ENCODE data around the gene ARVCF.

ARVCF gene

GRCh38 chr22:20039683-20040325 lies 23.2 kb upstream of the ARVCF start:
- TF ChIP-seq GLIS2 (tag by site-specific recombination; IDR thresholded peaks at IDR 0.05) (peak; percentile 55), GLI4 (tag by site-specific recombination; IDR thresholded peaks at IDR 0.05) (no peak), ZFP69B (tag by site-specific recombination; IDR thresholded peaks at IDR 0.05) (no peak), ZNF624 (tag by site-specific recombination; IDR thresholded peaks at IDR 0.05) (no peak), ZNF48 (tag by site-specific recombination; IDR thresholded peaks at IDR 0.05) (no peak), ZNF610 (tag by site-specific recombination; IDR thresholded peaks at IDR 0.05; ENCODE audit: borderline replicate concordance) (no peak), ZNF623 (tag by site-specific recombination; IDR thresholded peaks at IDR 0.05) (no peak), HOXA7 (CRISPR knock-in tag; IDR thresholded peaks at IDR 0.05; ENCODE audit: borderline replicate concordance) (no peak), ZNF791 (tag by site-specific recombination; IDR thresholded peaks at IDR 0.05) (no peak), ZSCAN18 (tag by site-specific recombination; IDR thresholded peaks at IDR 0.05) (no peak), ZNF350 (tag by site-specific recombination; IDR thresholded peaks at IDR 0.05) (no peak), GLIS1 (tag by site-specific recombination; IDR thresholded peaks at IDR 0.05) (peak; percentile 98), ZSCAN30 (tag by site-specific recombination; IDR thresholded peaks at IDR 0.05) (no peak), ZBTB11 (tag by site-specific recombination; conservative IDR thresholded peaks at IDR 0.05; ENCODE audit: low read depth) (no peak), PRDM4 (tag by site-specific recombination; IDR thresholded peaks at IDR 0.05) (no peak), HOXC10 (CRISPR knock-in tag; IDR thresholded peaks at IDR 0.05) (no peak)
- Histone ChIP-seq H3K9me3 (ENCODE audit: control insufficient read depth, insufficient read depth, low read depth, low read length) (no peaks in the 10 kb centered on the region), H3K36me3 (ENCODE audit: control insufficient read depth in 2 of 2, insufficient read depth in 1 of 2, low read length in 2 of 2) (peaks cover 0 to 38% of the 10 kb centered on the region in 2 experiments; a peak in 1 of 3 replicates), H3K27ac (ENCODE audit: extremely low read depth, low read depth, low read length) (no peak overlapping the region), H3K4me3 (ENCODE audit: low read depth, low read length) (no peak overlapping the region), H3K4me1 (ENCODE audit: control insufficient read depth, insufficient read depth, low read length) (no peaks in the 10 kb centered on the region)
- POLR2A ChIA-PET = interaction anchor here (0.5 to 0.6 kb wide), 2 partner anchors 10 to 205 kb away, joined by 3 to 5 read pairs; no protein-coding TSS in a partner anchor
- CTCF ChIA-PET = no interaction called here

GRCh38 chr22:20038574-20038973 lies 22.0 kb upstream of the ARVCF start:
- peaks cover 0 to 28% of the 10 kb centered on the region in 2 experiments; a peak in 1 of 3 replicates for H3K36me3 ChIP-seq (ENCODE audit: control insufficient read depth in 2 of 2, insufficient read depth in 1 of 2, low read length in 2 of 2)
- H3K4me3 ChIP-seq (ENCODE audit: low read depth, low read length) = no peak overlapping the region
- no peaks in the 10 kb centered on the region for H3K9me3 ChIP-seq (ENCODE audit: control insufficient read depth, insufficient read depth, low read depth, low read length)
- H3K27ac ChIP-seq (ENCODE audit: extremely low read depth, low read depth, low read length) = no peak overlapping the region
- ChIA-PET CTCF (interaction anchor here (0.6 to 0.7 kb wide), 2 partner anchors 19 to 34 kb away, joined by 3 read pairs; no protein-coding TSS in a partner anchor), POLR2A (no interaction called here)
- no peaks in the 10 kb centered on the region for H3K4me1 ChIP-seq (ENCODE audit: control insufficient read depth, insufficient read depth, low read length)
- no peak for TF ChIP-seq ZNF174 (tag by site-specific recombination; IDR thresholded peaks at IDR 0.05)
- TF ChIP-seq ZNF530 (tag by site-specific recombination; IDR thresholded peaks at IDR 0.05; ENCODE audit: low read depth) = no peak
- no peak for TF ChIP-seq GFI1B (tag by site-specific recombination; IDR thresholded peaks at IDR 0.05)
- TF ChIP-seq RBAK (tag by site-specific recombination; IDR thresholded peaks at IDR 0.05) = no peak
- no peak for TF ChIP-seq TRIM28 (IDR thresholded peaks at IDR 0.05; ENCODE audit: borderline replicate concordance, low read length)
- no peak for TF ChIP-seq AEBP2 (tag by site-specific recombination; IDR thresholded peaks at IDR 0.05; ENCODE audit: borderline replicate concordance)
- TF ChIP-seq ZNF624 (tag by site-specific recombination; IDR thresholded peaks at IDR 0.05) = no peak
- no peak for TF ChIP-seq MZF1 (tag by site-specific recombination; IDR thresholded peaks at IDR 0.05; ENCODE audit: borderline replicate concordance)
- TF ChIP-seq ZNF692 (tag by site-specific recombination; IDR thresholded peaks at IDR 0.05) = no peak
